T-helper 2 cell (primary cell): ENCODE data around the gene TLR5.

Experiments
- DNase-seq, 5 experiments: peaks; one replicate each; pipeline versions ENCODE4 v3.0.0 to v3.0.0-alpha.2; 2012 to 2022

The TLR5 gene

GRCh38 chr1:223147409-223147808, 4.4 kb upstream of the TLR5 start:
- no peak for DNase-seq

- DNase-seq = no peak
Observed at GRCh38 chr1:223146745-223147144, 3.7 kb upstream of the TLR5 start.

GRCh38 chr1:223144914-223145313, 1.9 kb upstream of the TLR5 start:
- DNase-seq = no peak

DNA sequence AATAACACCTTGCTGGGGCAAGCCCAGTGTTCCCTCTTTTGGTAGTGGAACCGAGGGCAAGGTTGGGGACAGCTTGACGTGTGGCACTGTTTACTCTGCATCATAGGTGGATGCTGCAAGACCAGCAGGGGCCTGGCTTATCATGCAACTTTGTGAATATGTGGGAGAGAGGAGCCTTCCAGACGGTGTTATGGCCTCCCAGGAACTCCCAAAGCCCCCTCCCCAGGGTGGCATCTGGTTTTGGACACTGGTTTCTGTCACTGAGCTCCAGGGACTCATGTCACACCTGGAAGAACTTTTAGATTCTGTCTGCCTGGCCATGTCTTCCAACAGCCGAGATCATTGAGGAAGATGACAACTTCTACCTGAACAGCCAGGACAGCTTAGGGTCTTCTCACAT, 1.4 kb upstream of the TLR5 start:
- no peak for DNase-seq

DNA sequence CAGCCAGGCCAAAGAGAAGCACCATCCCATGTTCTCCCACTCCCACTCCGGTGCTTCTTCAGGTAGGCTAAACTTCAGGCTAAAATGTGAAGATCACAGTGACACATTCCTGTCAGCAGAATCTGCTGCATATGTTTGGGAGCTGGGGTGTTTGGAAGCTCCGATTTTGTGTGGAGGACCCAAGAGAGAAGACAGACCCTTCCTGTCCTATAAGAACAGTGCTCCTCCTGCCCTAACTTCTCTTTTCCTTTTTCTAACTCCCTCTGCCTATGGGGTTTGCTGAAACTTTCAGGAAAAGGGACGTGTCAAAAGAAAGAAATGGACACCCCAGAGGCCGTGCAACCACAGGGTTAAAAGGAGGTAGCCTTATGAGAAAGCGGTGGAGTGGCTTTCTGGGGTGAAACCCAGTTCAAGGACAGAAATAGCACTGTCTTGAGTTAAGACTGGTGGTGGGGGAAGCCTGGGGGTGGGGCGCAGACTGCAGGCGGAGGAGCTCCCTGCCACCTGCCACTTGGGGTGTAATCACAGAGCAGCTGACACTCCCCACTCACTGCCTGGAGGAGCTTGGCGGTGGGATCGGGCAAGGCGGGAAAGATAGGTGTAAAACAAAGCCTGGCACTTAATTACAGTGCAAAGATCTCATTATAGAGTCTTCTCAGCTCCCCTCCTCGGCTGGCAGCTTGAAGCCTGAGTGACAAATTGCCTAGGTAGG, 645 bp upstream of the TLR5 start:
- peak in 4 of 5 experiments; percentile 13 to 65 (median 32) for DNase-seq

DNA sequence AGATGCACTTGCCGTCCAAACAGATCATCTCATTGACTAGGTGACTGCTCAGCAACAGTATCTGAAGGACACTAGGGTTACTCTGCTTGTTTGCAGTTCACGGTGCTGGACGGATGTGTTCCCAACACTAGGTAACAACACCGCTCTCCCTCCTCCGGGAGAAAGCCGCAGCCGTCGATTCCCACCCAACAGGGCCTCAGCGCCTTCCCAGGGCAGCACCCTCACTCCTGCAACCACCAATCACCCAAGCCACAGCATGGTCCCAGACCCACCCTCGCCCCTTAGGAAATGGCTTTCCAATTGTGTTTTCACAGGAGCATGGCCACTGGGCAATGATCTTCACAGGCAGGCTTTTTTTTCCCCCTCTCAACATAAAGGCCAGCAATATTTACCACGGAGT, 779 bp downstream of the TLR5 start:
- DNase-seq = no peak

DNA sequence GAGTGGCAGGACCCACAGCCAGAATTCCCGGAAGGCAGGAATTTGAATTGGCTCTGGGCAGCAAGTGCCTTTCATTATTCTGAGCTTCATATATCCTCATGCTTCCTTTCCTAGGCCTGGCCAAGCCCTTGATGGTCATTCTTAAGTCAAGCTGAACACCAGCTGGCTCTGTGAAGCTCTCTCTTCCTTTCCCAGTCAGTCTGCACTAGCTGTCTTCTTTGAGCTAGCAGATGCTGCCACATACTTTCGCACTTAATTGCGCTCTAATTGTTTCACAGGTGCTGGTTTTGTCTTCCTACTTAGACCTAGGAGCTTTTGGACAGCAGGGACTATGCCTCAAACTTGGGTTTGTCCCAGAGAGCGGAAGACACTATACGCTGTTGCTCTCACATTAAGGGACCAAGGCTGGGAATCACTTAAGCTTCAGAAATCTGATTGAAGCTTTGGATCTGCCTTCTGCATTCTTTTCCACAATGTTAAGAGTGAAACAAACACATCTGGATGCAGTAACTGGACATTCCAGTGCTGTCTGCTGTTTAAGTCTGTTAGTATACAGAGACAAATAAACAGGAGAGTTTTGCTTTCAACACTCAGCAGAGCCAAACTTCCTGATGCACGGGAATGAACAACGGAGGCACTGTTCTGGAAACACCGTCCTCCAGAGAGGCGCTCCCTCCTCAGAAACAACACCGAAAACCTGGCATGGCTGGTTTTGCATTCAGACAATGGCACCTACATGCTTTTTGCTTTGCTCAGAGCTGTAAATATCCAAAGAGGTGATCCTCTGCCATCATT, 2.2 kb downstream of the TLR5 start:
- no peak for DNase-seq

DNA sequence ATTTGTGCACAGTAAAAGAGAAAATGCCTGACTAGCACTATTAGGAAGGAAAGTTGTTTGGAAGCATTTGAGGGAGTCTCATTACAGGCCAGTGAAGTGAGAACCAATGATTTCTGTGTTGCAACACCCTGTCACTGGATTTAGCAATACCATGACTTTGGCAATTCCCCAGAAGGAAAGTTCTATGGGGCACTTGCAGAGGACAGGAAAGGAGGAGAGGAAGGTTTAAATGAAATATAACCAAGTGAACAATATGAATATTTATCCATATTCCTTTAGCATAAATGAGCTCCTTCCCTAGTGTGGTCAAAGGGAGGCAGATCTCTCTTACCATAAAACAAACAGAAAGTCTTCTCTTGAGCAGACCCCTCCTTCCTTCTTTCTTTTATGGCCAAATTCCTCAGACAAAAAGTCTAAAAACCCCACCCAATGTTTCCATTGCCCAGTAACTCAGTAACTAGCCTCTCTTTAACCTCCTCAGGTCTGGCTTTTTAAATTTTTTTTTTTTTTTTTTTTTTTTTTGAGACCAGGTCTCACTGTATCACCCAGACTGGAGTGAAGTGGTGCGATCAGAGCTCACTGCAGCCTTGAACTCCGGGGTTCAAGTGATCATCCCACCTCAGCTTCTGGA, 5.5 kb downstream of the TLR5 start:
- no peak for DNase-seq

- DNase-seq = no peak
Observed at GRCh38 chr1:223136086-223136485, 7.0 kb downstream of the TLR5 start.

- DNase-seq = no peak
Observed at GRCh38 chr1:223135176-223135942, 7.7 kb downstream of the TLR5 start.

GRCh38 chr1:223133824-223134435, 9.1 kb downstream of the TLR5 start:
- peak; percentile 52 to 73 (median 64) for DNase-seq

GRCh38 chr1:223133306-223133823, 9.7 kb downstream of the TLR5 start:
- no peak for DNase-seq

- peak; percentile 19 to 54 (median 41) for DNase-seq
Observed at GRCh38 chr1:223129229-223129901, 13.7 kb downstream of the TLR5 start.

GRCh38 chr1:223126741-223127140, 16.3 kb downstream of the TLR5 start:
- DNase-seq = no peak

DNA sequence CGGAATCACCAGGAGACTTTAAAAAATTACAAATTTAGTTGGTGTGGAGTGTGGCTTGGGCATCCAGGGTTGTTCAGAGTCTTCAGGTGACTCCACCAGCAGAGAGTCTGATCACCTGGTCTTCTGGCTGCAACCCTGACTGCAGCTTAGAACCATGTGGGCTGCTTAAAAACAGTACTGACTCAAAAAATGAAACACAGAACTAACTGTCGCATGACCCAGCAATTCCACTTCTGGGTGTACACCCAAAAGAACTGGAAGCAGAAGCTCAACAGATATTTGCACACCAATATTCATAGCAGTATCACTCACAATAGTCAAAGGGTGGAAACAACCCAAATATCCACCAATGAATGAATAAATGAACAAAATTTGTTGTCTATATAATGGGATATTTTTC, 17.3 kb downstream of the TLR5 start:
- DNase-seq = peak in 1 of 5 experiments; percentile 53

- DNase-seq = no peak
Observed at GRCh38 chr1:223123011-223123610, 19.9 kb downstream of the TLR5 start.

- DNase-seq = no peak
Observed at GRCh38 chr1:223118418-223118817, 24.6 kb downstream of the TLR5 start.

DNA sequence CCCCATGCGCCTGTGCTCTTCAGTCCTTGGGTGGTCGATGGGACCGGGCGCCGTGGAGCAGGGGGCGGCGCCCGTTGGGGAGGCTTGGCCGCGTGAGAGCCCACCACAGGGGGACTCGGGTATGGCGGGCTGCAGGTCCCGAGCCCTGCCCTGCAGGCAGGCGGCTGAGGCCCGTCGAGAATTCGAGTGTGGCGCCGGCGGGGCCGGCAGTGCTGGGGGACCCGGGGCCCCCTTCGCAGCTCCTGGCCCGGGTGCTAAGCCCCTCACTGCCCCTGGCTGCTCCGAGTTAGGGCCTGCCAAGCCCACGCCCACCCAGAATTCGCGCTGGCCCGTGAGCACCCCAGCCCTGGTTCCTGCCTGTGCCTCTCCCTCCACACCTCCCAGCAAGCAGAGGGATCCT, 26.1 kb downstream of the TLR5 start:
- DNase-seq = no peak

DNA sequence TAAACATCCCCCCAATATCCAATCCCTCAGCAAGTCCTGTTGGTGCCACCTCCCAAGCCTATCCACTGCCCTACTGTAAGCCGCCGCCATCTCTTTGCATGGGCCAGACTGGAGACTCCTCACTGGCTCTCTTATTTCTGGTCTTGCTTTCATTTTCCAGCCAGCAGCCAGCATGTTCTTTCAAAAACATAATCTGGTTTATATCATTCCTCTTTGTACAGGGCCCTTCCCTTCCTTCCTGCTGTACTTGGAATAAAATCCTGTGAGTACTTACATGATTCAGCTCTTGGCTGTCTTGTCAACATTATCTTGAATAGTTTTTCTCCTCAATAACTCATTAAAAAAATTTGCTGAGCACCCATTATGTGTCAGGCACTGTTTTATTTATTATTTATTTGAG, 28.2 kb downstream of the TLR5 start:
- no peak for DNase-seq

- no peak for DNase-seq
Observed at GRCh38 chr1:223110952-223111351, 32.1 kb downstream of the TLR5 start.

DNA sequence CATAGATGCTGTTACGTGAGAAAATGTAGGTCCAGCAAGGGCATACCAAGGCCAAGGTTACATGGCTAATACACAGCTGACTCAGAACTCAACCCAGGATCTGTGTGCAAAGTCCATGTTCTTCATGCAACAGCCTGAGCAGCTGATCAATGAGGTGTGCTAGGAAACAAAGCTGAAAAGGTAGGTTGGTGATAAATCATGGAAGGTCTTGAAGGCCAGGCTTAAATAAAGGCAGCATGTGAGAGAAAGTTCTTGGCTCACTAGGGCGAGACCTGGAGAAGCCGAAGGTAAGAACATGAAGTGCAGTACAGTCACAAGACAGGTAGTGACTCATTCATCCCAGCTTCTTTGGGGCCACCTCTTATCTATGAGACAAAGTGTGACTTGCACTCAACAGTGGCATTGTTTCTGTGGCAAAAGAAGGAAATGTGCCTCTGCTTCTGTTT, 33.4 kb downstream of the TLR5 start:
- peak in 1 of 5 experiments; percentile 55 for DNase-seq
